Measurements from ENCODE around the gene PLA2G10. TPM values are rescaled to one million over a fixed set of nuclear protein-coding genes. Genes with fewer than 3 reads are reported as not detected.
"Not testable (repeated sequence)": the region's sequence is repeated elsewhere in the genome, so short reads cannot be mapped to it uniquely, and the experiment has no call there.

PLA2G10 gene
- not detected for total RNA-seq
- polyA plus RNA-seq (ENCODE audit: insufficient read depth, low read depth, low replicate concordance) = not detected
- long read RNA-seq, donor 1 = 0 reads
- long read RNA-seq, donor 2 = 0 reads
- long read RNA-seq, donor 3 = 0 reads
- long read RNA-seq, donor 4 = 0 reads
- long read RNA-seq, donor 5 = 0 reads
- long read RNA-seq, donor 6 = 0 reads
- long read RNA-seq, donor 7 = 0 reads
- long read RNA-seq, donor 8, partial matches to known transcripts = 0 of 1 reads
- long read RNA-seq, donor 8, other reads (novel, unspliced or antisense) = 0 of 1 reads
- long read RNA-seq, donor 9 = 0 reads
- long read RNA-seq, donor 10 = 0 reads

GRCh38 chr16:14694129-14694528 is at the start of gene PLA2G10:
Gene PLA2G10, minus strand, starts transcription at chr16:14694308. Its CDS starts 79 bp downstream, at chr16:14694229.
- H3K9me3 ChIP-seq (ENCODE audit: control insufficient read depth in 2 of 3, insufficient read depth in 1 of 3, low read length in 3 of 3); DNase-seq; H3K36me3 ChIP-seq (ENCODE audit: control insufficient read depth in 2 of 3, insufficient read depth in 3 of 3, low read length in 3 of 3); H3K4me1 ChIP-seq (ENCODE audit: control insufficient read depth in 2 of 3, insufficient read depth in 2 of 3, low read depth in 1 of 3, low read length in 3 of 3); H3K27me3 ChIP-seq (ENCODE audit: control insufficient read depth, insufficient read depth, low read length); FAIRE-seq; H3K4me3 ChIP-seq (ENCODE audit: low read length in 3 of 3); intact Hi-C loops (cut with DNase I); H3K27ac ChIP-seq (ENCODE audit: low read depth in 2 of 2, low read length in 2 of 2); H3K9ac ChIP-seq (ENCODE audit: low read length in 3 of 3): not testable (repeated sequence)

- H3K4me3 ChIP-seq (ENCODE audit: low read length in 3 of 3); intact Hi-C loops (cut with DNase I); DNase-seq: not testable (repeated sequence)
Measured at GRCh38 chr16:14742273-14743128, 48.4 kb upstream of the PLA2G10 start, which contains the start of gene NPIPA2. Gene NPIPA2, plus strand, starts transcription at chr16:14742533. Its CDS starts 5,533 bp downstream, at chr16:14748066.

GRCh38 chr16:14741794-14742193 is 47.7 kb upstream of the PLA2G10 start:
- H3K9ac ChIP-seq (ENCODE audit: low read length in 3 of 3); FAIRE-seq; H3K27ac ChIP-seq (ENCODE audit: low read depth in 2 of 2, low read length in 2 of 2); intact Hi-C loops (cut with DNase I); H3K4me3 ChIP-seq (ENCODE audit: low read length in 3 of 3); H3K9me3 ChIP-seq (ENCODE audit: control insufficient read depth in 2 of 3, insufficient read depth in 1 of 3, low read length in 3 of 3); DNase-seq; H3K4me1 ChIP-seq (ENCODE audit: control insufficient read depth in 2 of 3, insufficient read depth in 2 of 3, low read depth in 1 of 3, low read length in 3 of 3); H3K36me3 ChIP-seq (ENCODE audit: control insufficient read depth in 2 of 3, insufficient read depth in 3 of 3, low read length in 3 of 3); H3K27me3 ChIP-seq (ENCODE audit: control insufficient read depth, insufficient read depth, low read length): not testable (repeated sequence)

More at GRCh38 chr16:14742273-14743128, 48.4 kb upstream of the PLA2G10 start, which contains the start of gene NPIPA2:
- not testable (repeated sequence) for FAIRE-seq; H3K27me3 ChIP-seq (ENCODE audit: control insufficient read depth, insufficient read depth, low read length); H3K4me1 ChIP-seq (ENCODE audit: control insufficient read depth in 2 of 3, insufficient read depth in 2 of 3, low read depth in 1 of 3, low read length in 3 of 3); H3K9me3 ChIP-seq (ENCODE audit: control insufficient read depth in 2 of 3, insufficient read depth in 1 of 3, low read length in 3 of 3); H3K9ac ChIP-seq (ENCODE audit: low read length in 3 of 3); H3K36me3 ChIP-seq (ENCODE audit: control insufficient read depth in 2 of 3, insufficient read depth in 3 of 3, low read length in 3 of 3); H3K27ac ChIP-seq (ENCODE audit: low read depth in 2 of 2, low read length in 2 of 2)

- H3K9ac ChIP-seq (ENCODE audit: low read length in 3 of 3); H3K27me3 ChIP-seq (ENCODE audit: control insufficient read depth, insufficient read depth, low read length); H3K36me3 ChIP-seq (ENCODE audit: control insufficient read depth in 2 of 3, insufficient read depth in 3 of 3, low read length in 3 of 3); H3K4me1 ChIP-seq (ENCODE audit: control insufficient read depth in 2 of 3, insufficient read depth in 2 of 3, low read depth in 1 of 3, low read length in 3 of 3); FAIRE-seq; H3K9me3 ChIP-seq (ENCODE audit: control insufficient read depth in 2 of 3, insufficient read depth in 1 of 3, low read length in 3 of 3); H3K4me3 ChIP-seq (ENCODE audit: low read length in 3 of 3); DNase-seq; H3K27ac ChIP-seq (ENCODE audit: low read depth in 2 of 2, low read length in 2 of 2); intact Hi-C loops (cut with DNase I): not testable (repeated sequence)
Measured at GRCh38 chr16:14740832-14741385, 46.8 kb upstream of the PLA2G10 start.

- FAIRE-seq; H3K27me3 ChIP-seq (ENCODE audit: control insufficient read depth, insufficient read depth, low read length); H3K9ac ChIP-seq (ENCODE audit: low read length in 3 of 3); intact Hi-C loops (cut with DNase I); H3K36me3 ChIP-seq (ENCODE audit: control insufficient read depth in 2 of 3, insufficient read depth in 3 of 3, low read length in 3 of 3); H3K9me3 ChIP-seq (ENCODE audit: control insufficient read depth in 2 of 3, insufficient read depth in 1 of 3, low read length in 3 of 3); H3K27ac ChIP-seq (ENCODE audit: low read depth in 2 of 2, low read length in 2 of 2); H3K4me1 ChIP-seq (ENCODE audit: control insufficient read depth in 2 of 3, insufficient read depth in 2 of 3, low read depth in 1 of 3, low read length in 3 of 3); DNase-seq; H3K4me3 ChIP-seq (ENCODE audit: low read length in 3 of 3): not testable (repeated sequence)
Measured at GRCh38 chr16:14733233-14733632, 39.1 kb upstream of the PLA2G10 start.

GRCh38 chr16:14703156-14704011 is 9.3 kb upstream of the PLA2G10 start, which contains the start of gene NPIPA3:
Gene NPIPA3, plus strand, starts transcription at chr16:14703411. Its CDS starts 5,533 bp downstream, at chr16:14708944.
- H3K27ac ChIP-seq (ENCODE audit: low read depth in 2 of 2, low read length in 2 of 2); intact Hi-C loops (cut with DNase I); H3K9ac ChIP-seq (ENCODE audit: low read length in 3 of 3); H3K27me3 ChIP-seq (ENCODE audit: control insufficient read depth, insufficient read depth, low read length); DNase-seq; H3K4me1 ChIP-seq (ENCODE audit: control insufficient read depth in 2 of 3, insufficient read depth in 2 of 3, low read depth in 1 of 3, low read length in 3 of 3); H3K9me3 ChIP-seq (ENCODE audit: control insufficient read depth in 2 of 3, insufficient read depth in 1 of 3, low read length in 3 of 3); FAIRE-seq; H3K4me3 ChIP-seq (ENCODE audit: low read length in 3 of 3); H3K36me3 ChIP-seq (ENCODE audit: control insufficient read depth in 2 of 3, insufficient read depth in 3 of 3, low read length in 3 of 3): not testable (repeated sequence)

GRCh38 chr16:14702672-14703071 is 8.6 kb upstream of the PLA2G10 start:
- H3K27me3 ChIP-seq (ENCODE audit: control insufficient read depth, insufficient read depth, low read length); H3K9ac ChIP-seq (ENCODE audit: low read length in 3 of 3); H3K4me3 ChIP-seq (ENCODE audit: low read length in 3 of 3); H3K36me3 ChIP-seq (ENCODE audit: control insufficient read depth in 2 of 3, insufficient read depth in 3 of 3, low read length in 3 of 3); H3K27ac ChIP-seq (ENCODE audit: low read depth in 2 of 2, low read length in 2 of 2); H3K9me3 ChIP-seq (ENCODE audit: control insufficient read depth in 2 of 3, insufficient read depth in 1 of 3, low read length in 3 of 3); DNase-seq; H3K4me1 ChIP-seq (ENCODE audit: control insufficient read depth in 2 of 3, insufficient read depth in 2 of 3, low read depth in 1 of 3, low read length in 3 of 3); FAIRE-seq; intact Hi-C loops (cut with DNase I): not testable (repeated sequence)

Data from kidney (tissue), 19 donors.